ENCODE results near the gene GLCE.

Gene GLCE

GRCh38 chr15:69282104-69282743 lies 121.8 kb downstream of the GLCE start:
- no peak for DNase-seq (ENCODE audit: low read depth, low spot score)
- CTCF ChIA-PET = interaction anchor here (1.0 to 1.9 kb wide), 4 partner anchors 10 to 112 kb away, joined by 3 to 5 read pairs (median 4); no protein-coding TSS in a partner anchor
- TF ChIP-seq CTCF (IDR thresholded peaks at IDR 0.05; ENCODE audit: insufficient read depth, low read length, missing control alignments) = no peak
- H3K4me3 ChIP-seq (ENCODE audit: low read depth, low read length) = no peak overlapping the region
- POLR2A ChIA-PET = no interaction called here

GRCh38 chr15:69285834-69286233 lies 125.4 kb downstream of the GLCE start:
- H3K4me3 ChIP-seq (ENCODE audit: low read depth, low read length) = no peak overlapping the region
- no peak for TF ChIP-seq CTCF (IDR thresholded peaks at IDR 0.05; ENCODE audit: insufficient read depth, low read length, missing control alignments)
- no peak for DNase-seq (ENCODE audit: low read depth, low spot score)
- ChIA-PET CTCF (no interaction called here), POLR2A (no interaction called here)

- no peak overlapping the region for H3K4me3 ChIP-seq (ENCODE audit: low read depth, low read length)
- no peak for TF ChIP-seq CTCF (IDR thresholded peaks at IDR 0.05; ENCODE audit: insufficient read depth, low read length, missing control alignments)
- CTCF ChIA-PET = no interaction called here
- POLR2A ChIA-PET = no interaction called here
- no peak for DNase-seq (ENCODE audit: low read depth, low spot score)
Observed at GRCh38 chr15:69288011-69288410, 127.6 kb downstream of the GLCE start.

- ChIA-PET POLR2A (no interaction called here), CTCF (interaction anchor here (0.8 to 1.8 kb wide), 5 partner anchors 11 to 174 kb away, joined by 3 to 5 read pairs (median 3); no protein-coding TSS in a partner anchor)
- no peak for DNase-seq (ENCODE audit: low read depth, low spot score)
- no peak overlapping the region for H3K4me3 ChIP-seq (ENCODE audit: low read depth, low read length)
- no peak for TF ChIP-seq CTCF (IDR thresholded peaks at IDR 0.05; ENCODE audit: insufficient read depth, low read length, missing control alignments)
Observed at GRCh38 chr15:69288531-69289341, 128.3 kb downstream of the GLCE start.

DNA sequence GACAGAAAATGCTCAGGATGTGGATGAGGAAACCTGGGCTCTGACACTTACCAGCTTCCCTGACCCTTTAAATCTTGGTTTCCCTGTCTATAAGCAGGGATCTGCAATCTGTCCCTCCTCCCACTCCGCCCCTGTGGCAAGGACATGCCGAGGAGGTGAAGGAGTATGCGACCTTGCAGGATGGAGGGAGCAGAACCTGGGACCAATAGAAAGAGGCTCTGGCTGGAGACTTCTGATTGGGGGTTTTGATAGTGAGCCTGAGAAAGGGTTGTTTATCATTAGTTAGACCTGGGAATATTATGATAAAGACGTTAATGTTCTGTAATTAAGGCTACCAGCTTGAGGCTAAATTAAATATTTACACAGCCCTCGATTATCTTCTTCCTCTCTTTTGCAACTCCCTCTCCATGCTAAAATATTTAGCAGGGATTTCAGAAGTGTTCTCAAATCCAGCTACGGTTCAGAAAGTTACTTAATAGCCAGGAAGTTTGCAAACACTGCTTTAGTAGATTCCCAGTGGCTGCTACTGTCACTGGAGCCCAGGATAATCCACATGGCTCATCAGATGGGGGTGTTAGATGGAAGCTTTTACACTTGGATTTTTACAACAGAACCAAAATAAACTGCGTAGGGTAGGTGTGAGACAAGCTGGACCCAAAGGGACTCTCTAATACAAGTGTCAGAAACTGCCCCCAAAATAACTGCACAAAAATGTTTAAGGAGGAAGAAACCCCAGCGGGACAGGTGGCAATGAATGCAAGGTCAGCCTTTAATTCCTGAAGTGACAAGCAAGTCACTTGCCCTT lies 129.1 kb downstream of the GLCE start:
- TF ChIP-seq CTCF (IDR thresholded peaks at IDR 0.05; ENCODE audit: insufficient read depth, low read length, missing control alignments) = no peak
- H3K4me3 ChIP-seq (ENCODE audit: low read depth, low read length) = no peak overlapping the region
- CTCF ChIA-PET = interaction anchor here (0.8 to 1.8 kb wide), 6 partner anchors 10 to 173 kb away, joined by 3 to 5 read pairs (median 3); no protein-coding TSS in a partner anchor
- POLR2A ChIA-PET = interaction anchor here (0.6 kb wide), 1 partner anchor 370 kb away, joined by 4 read pairs; no protein-coding TSS in a partner anchor
- no peak for DNase-seq (ENCODE audit: low read depth, low spot score)

Data from AG04449 (cell line).